ENCODE measurements around the gene WNK2.

Gene WNK2

GRCh38 chr9:93186215-93186945 is 2.4 kb downstream of the WNK2 start:
- no peak for DNase-seq

- DNase-seq, result no peak
Observed at GRCh38 chr9:93187047-93187446, 3.1 kb downstream of the WNK2 start.

- no peak for DNase-seq
Observed at GRCh38 chr9:93187574-93187973, 3.6 kb downstream of the WNK2 start.

GRCh38 chr9:93188426-93189368 is 4.8 kb downstream of the WNK2 start:
- no peak for DNase-seq

GRCh38 chr9:93189369-93190132 is 5.6 kb downstream of the WNK2 start:
- DNase-seq, result no peak

- no peak for DNase-seq
Observed at GRCh38 chr9:93190133-93190525, 6.2 kb downstream of the WNK2 start.

- no peak for DNase-seq
Observed at GRCh38 chr9:93190656-93191353, 6.9 kb downstream of the WNK2 start.

- no peak for DNase-seq
Observed at GRCh38 chr9:93191354-93191660, 7.4 kb downstream of the WNK2 start.

- DNase-seq, result no peak
Observed at GRCh38 chr9:93192721-93193387, 8.9 kb downstream of the WNK2 start.

GRCh38 chr9:93193388-93194220 is 9.7 kb downstream of the WNK2 start:
- DNase-seq, result peak; percentile 80

- no peak for DNase-seq
Observed at GRCh38 chr9:93194221-93194625, 10.3 kb downstream of the WNK2 start.

GRCh38 chr9:93194641-93195040 is 10.7 kb downstream of the WNK2 start:
- DNase-seq, result peak; percentile 77

- no peak for DNase-seq
Observed at GRCh38 chr9:93196096-93197055, 12.4 kb downstream of the WNK2 start.

- no peak for DNase-seq
Observed at GRCh38 chr9:93197670-93198069, 13.7 kb downstream of the WNK2 start.

- DNase-seq, result no peak
Observed at GRCh38 chr9:93198117-93198837, 14.3 kb downstream of the WNK2 start.

GRCh38 chr9:93198838-93199625 is 15.1 kb downstream of the WNK2 start:
- DNase-seq, result no peak

GRCh38 chr9:93200449-93200742 is 16.5 kb downstream of the WNK2 start:
- no peak for DNase-seq

GRCh38 chr9:93200989-93201334 is 17.0 kb downstream of the WNK2 start:
- DNase-seq, result no peak

All from NCI-H1105 treated with DMSO at 0.1 percent for 48 hours (cell line).